IMR-90 (cell line): Measurements from ENCODE around the gene COLEC12.
"Not testable (repeated sequence)": the region's sequence is repeated elsewhere in the genome, so short reads cannot be mapped to it uniquely, and the experiment has no call there.

Experiments used
- BHLHE40 ChIP-seq: fragments of 150-350 bp; IDR thresholded peaks from 2 replicates; pipeline ENCODE4 v1.6.1; 2016; ENCODE audit warnings: mild to moderate bottlenecking, low read depth, low read length
- CEBPB ChIP-seq: IDR thresholded peaks from 2 replicates; pipeline ENCODE4 v1.6.1; 2012; ENCODE audit warnings: low read depth, low read length, improper control_type of control experiment
- CTCF ChIP-seq: conservative IDR thresholded peaks from 2 replicates; pipeline ENCODE4 v1.5.1; 2012; ENCODE audit warnings: mild to moderate bottlenecking, low read depth, low read length, improper control_type of control experiment
- FOS ChIP-seq: fragments of 150-350 bp; IDR thresholded peaks from 2 replicates; pipeline ENCODE4 v1.6.1; 2016; ENCODE audit warnings: low read depth, low read length
- MAZ ChIP-seq: IDR thresholded peaks from 2 replicates; pipeline ENCODE4 v1.6.1; 2012; ENCODE audit warnings: low read depth, mild to moderate bottlenecking, low read length, improper control_type of control experiment, moderate library complexity, borderline replicate concordance
- MXI1 ChIP-seq: IDR thresholded peaks from 2 replicates; pipeline ENCODE4 v1.6.1; 2012; ENCODE audit warnings: low read depth, mild to moderate bottlenecking, low read length, moderate library complexity, borderline replicate concordance
- POLR2A ChIP-seq: IDR thresholded peaks from 2 replicates; pipeline ENCODE4 v1.6.1; 2012; ENCODE audit warnings: mild to moderate bottlenecking, low read depth, low read length
- RAD21 ChIP-seq: IDR thresholded peaks from 2 replicates; pipeline ENCODE4 v1.6.1; 2012; ENCODE audit warnings: low read length, improper control_type of control experiment
- RCOR1 ChIP-seq: IDR thresholded peaks from 2 replicates; pipeline ENCODE4 v1.6.1; 2012; ENCODE audit warnings: mild to moderate bottlenecking, low read length, improper control_type of control experiment; ENCODE audit not compliant: insufficient replicate concordance
- RFX5 ChIP-seq: IDR thresholded peaks from 2 replicates; pipeline ENCODE4 v1.8.0; 2012; ENCODE audit warnings: low read depth, mild to moderate bottlenecking, low read length, moderate library complexity
- SMC3 ChIP-seq: fragments of 150-350 bp; IDR thresholded peaks from 2 replicates; pipeline ENCODE4 v1.6.1; 2016; ENCODE audit warnings: low read depth, mild to moderate bottlenecking, antibody characterized with exemption, low read length, moderate library complexity

DNA sequence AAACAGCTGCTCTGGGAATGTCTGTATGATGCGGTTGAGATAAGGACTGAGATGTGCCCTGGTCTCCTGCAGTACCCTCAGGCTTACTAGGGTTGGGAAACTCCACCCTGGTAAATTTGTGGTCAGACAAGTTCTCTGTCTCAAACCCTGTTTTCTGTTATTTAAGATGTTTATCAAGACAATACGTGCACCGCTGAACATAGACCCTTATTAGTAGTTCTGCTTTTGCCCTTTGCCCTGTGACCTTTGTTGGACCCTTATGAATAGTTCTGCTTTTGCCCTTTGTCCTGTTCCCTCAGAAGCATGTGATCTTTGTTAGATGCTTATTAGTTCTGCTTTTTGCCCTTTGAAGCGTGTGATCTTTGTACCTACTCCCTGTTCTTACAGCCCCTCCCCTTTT, 95.5 kb downstream of the COLEC12 start:
- not testable (repeated sequence) for TF ChIP-seq CTCF, POLR2A, RAD21, FOS, RFX5, MXI1, SMC3, BHLHE40, RCOR1, MAZ, CEBPB
